Measurements from ENCODE around the gene TMEM86B. TPM values are rescaled to one million over a fixed set of nuclear protein-coding genes. Genes with fewer than 3 reads are reported as not detected.

TMEM86B gene
- total RNA-seq, 1 experiment from 2014 or later: 4.8 TPM

DNA sequence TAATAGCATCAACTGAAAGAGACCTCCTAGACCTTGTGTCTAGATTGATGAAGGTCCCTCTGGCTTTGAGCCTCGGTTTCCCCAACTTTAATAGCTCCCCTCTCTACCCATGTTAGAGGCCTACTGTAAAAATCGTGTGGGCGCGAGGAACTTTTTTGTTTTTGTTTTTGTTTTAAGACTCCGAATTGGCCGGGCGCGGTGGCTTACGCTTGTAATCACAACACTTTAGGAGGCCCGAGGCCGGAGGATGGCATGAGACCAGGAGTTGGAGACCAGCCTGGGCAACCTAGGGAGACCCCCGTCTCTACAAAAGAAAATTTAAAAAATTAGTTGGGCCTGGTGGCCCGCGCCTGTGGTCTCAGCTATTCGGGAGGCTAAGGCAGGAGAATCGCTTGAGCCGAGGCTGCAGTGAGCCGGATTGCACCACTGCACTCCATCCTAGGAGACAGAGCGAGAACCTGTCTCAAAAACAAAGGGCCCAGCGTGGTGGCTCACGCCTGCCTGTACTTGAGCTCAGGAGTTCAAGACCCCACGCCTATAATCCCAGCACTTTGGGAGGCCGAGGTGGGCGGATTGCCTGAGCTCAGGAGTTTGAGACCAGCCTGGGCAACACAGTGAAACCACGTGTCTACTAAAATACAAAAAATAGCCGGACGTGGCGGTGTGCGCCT is 31.1 kb upstream of the TMEM86B start:
- POLR2A ChIA-PET (ENCODE audit: low non-redundant PET): no interaction called here
- DNase-seq (ENCODE audit: low spot score): no peak
- Histone ChIP-seq H3K36me3 (ENCODE audit: insufficient read depth, low read length, poor library complexity, severe bottlenecking) (peaks cover 3% of the 10 kb centered on the region), H3K27me3 (replicated peaks; ENCODE audit: insufficient read depth, low read depth, low read length, poor library complexity) (no peaks in the 10 kb centered on the region), H3K27ac (ENCODE audit: low read depth, low read length, poor library complexity, severe bottlenecking) (peak overlapping the region; percentile 96), H3K9me3 (ENCODE audit: low read depth, low read length, poor library complexity, severe bottlenecking) (no peaks in the 10 kb centered on the region), H3K4me1 (ENCODE audit: insufficient read depth, low read length, poor library complexity, severe bottlenecking) (peaks cover 23% of the 10 kb centered on the region), H3K4me3 (ENCODE audit: low read depth, low read length, poor library complexity, severe bottlenecking) (peak overlapping the region; percentile 98)
- TSS peak; percentile 99 for BruUV-seq (replicated peaks)
- TF ChIP-seq, protein P1, sequence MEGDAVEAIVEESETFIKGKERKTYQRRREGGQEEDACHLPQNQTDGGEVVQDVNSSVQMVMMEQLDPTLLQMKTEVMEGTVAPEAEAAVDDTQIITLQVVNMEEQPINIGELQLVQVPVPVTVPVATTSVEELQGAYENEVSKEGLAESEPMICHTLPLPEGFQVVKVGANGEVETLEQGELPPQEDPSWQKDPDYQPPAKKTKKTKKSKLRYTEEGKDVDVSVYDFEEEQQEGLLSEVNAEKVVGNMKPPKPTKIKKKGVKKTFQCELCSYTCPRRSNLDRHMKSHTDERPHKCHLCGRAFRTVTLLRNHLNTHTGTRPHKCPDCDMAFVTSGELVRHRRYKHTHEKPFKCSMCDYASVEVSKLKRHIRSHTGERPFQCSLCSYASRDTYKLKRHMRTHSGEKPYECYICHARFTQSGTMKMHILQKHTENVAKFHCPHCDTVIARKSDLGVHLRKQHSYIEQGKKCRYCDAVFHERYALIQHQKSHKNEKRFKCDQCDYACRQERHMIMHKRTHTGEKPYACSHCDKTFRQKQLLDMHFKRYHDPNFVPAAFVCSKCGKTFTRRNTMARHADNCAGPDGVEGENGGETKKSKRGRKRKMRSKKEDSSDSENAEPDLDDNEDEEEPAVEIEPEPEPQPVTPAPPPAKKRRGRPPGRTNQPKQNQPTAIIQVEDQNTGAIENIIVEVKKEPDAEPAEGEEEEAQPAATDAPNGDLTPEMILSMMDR (conservative IDR thresholded peaks at IDR 0.05; ENCODE audit: low read depth, low read length): no peak
- TF ChIP-seq EZH2 (IDR thresholded peaks at IDR 0.05; ENCODE audit: borderline replicate concordance, low read depth, low read length, poor library complexity, severe bottlenecking): no peak
- CTCF ChIA-PET: interaction anchor here (1.3 kb wide), 1 partner anchor 119 kb away, joined by 3 read pairs; no protein-coding TSS in a partner anchor
- intact Hi-C loops (cut with micrococcal nuclease; ENCODE audit: unreplicated experiment): loop anchor here (1.0 kb wide), 1 partner anchor 43 kb away; no protein-coding TSS in a partner anchor

- Histone ChIP-seq H3K36me3 (ENCODE audit: insufficient read depth, low read length, poor library complexity, severe bottlenecking) (peaks cover 4% of the 10 kb centered on the region), H3K27me3 (replicated peaks; ENCODE audit: insufficient read depth, low read depth, low read length, poor library complexity) (no peaks in the 10 kb centered on the region), H3K4me3 (ENCODE audit: low read depth, low read length, poor library complexity, severe bottlenecking) (peak within 1 kb of the TSS; percentile 98), H3K4me1 (ENCODE audit: insufficient read depth, low read length, poor library complexity, severe bottlenecking) (peaks cover 23% of the 10 kb centered on the region), H3K9me3 (ENCODE audit: low read depth, low read length, poor library complexity, severe bottlenecking) (no peaks in the 10 kb centered on the region), H3K27ac (ENCODE audit: low read depth, low read length, poor library complexity, severe bottlenecking) (peak within 1 kb of the TSS; percentile 96)
- no TSS peak for BruUV-seq (replicated peaks)
- ChIA-PET CTCF (interaction anchor here (1.3 kb wide), 1 partner anchor 118 kb away, joined by 3 read pairs; no protein-coding TSS in a partner anchor), POLR2A (ENCODE audit: low non-redundant PET) (interaction anchor here (0.7 kb wide), 1 partner anchor 149 kb away, joined by 3 read pairs; the partner anchor contains the start of gene UBE2S)
- intact Hi-C loops (cut with micrococcal nuclease; ENCODE audit: unreplicated experiment): loop anchor here (1.0 kb wide), 1 partner anchor 43 kb away; no protein-coding TSS in a partner anchor
- no peak for TF ChIP-seq EZH2 (IDR thresholded peaks at IDR 0.05; ENCODE audit: borderline replicate concordance, low read depth, low read length, poor library complexity, severe bottlenecking)
- TF ChIP-seq, protein P1 (conservative IDR thresholded peaks at IDR 0.05; ENCODE audit: low read depth, low read length): no peak
- DNase-seq (ENCODE audit: low spot score): peak; percentile 99
Measured at GRCh38 chr19:55258828-55259539, 30.4 kb upstream of the TMEM86B start, which contains the start of gene PPP6R1. PPP6R1 (minus strand) TSS chr19:55259017; CDS start chr19:55247103, 11,914 bp downstream.

DNA sequence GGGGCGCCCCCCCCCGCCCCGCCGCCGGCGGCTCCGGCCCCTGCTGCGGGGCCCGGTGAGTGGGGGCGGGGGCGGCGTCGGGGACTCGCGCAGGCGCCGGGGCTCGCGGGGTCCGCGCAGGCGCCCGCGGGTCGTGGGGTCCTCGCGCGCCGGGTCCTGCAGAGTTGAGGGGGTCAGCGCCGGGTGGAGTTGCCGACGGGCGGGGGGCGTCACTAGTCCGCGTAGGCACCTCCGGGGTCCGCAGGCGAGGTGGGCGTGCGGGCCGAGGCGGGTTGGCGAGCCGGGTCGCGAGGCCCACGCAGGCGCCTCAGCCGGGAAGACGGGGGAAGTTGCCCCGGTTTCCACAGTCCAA is 29.9 kb upstream of the TMEM86B start:
- no peak for DNase-seq (ENCODE audit: low spot score)
- BruUV-seq (replicated peaks): no TSS peak
- Histone ChIP-seq H3K27me3 (replicated peaks; ENCODE audit: insufficient read depth, low read depth, low read length, poor library complexity) (no peaks in the 10 kb centered on the region), H3K4me3 (ENCODE audit: low read depth, low read length, poor library complexity, severe bottlenecking) (peak overlapping the region; percentile 98), H3K36me3 (ENCODE audit: insufficient read depth, low read length, poor library complexity, severe bottlenecking) (peaks cover 7% of the 10 kb centered on the region), H3K4me1 (ENCODE audit: insufficient read depth, low read length, poor library complexity, severe bottlenecking) (peaks cover 23% of the 10 kb centered on the region), H3K27ac (ENCODE audit: low read depth, low read length, poor library complexity, severe bottlenecking) (peak overlapping the region; percentile 93), H3K9me3 (ENCODE audit: low read depth, low read length, poor library complexity, severe bottlenecking) (no peaks in the 10 kb centered on the region)
- TF ChIP-seq EZH2 (IDR thresholded peaks at IDR 0.05; ENCODE audit: borderline replicate concordance, low read depth, low read length, poor library complexity, severe bottlenecking): no peak
- TF ChIP-seq, protein P1 (conservative IDR thresholded peaks at IDR 0.05; ENCODE audit: low read depth, low read length): no peak
- intact Hi-C loops (cut with micrococcal nuclease; ENCODE audit: unreplicated experiment): no loop called here
- CTCF ChIA-PET: no interaction called here
- POLR2A ChIA-PET (ENCODE audit: low non-redundant PET): interaction anchor here (0.7 kb wide), 1 partner anchor 149 kb away, joined by 3 read pairs; the partner anchor contains the start of gene UBE2S

Measured in A673 (cell line).